ENCODE results near the gene RPS14.

The RPS14 gene

GRCh38 chr5:150399524-150400211 is 49.9 kb downstream of the RPS14 start:
- no peak for DNase-seq
- Mint-ChIP-seq H3K36me3 (peaks cover 57% of the 10 kb centered on the region), H3K9me3 (no peaks in the 10 kb centered on the region), H3K27ac (no peak overlapping the region), H3K4me3 (no peak overlapping the region), H3K27me3 (no peaks in the 10 kb centered on the region), H3K4me1 (no peaks in the 10 kb centered on the region)
- CTCF ChIA-PET, result interaction anchor here (1.1 to 5.7 kb wide), 4 partner anchors 12 to 88 kb away, joined by 3 to 31 read pairs (median 10); partner anchors contain the start of gene CD74

GRCh38 chr5:150398722-150399523 is 50.6 kb downstream of the RPS14 start:
- Mint-ChIP-seq H3K27ac (no peak overlapping the region), H3K27me3 (no peaks in the 10 kb centered on the region), H3K4me3 (no peak overlapping the region), H3K4me1 (no peaks in the 10 kb centered on the region), H3K9me3 (no peaks in the 10 kb centered on the region), H3K36me3 (peaks cover 56% of the 10 kb centered on the region)
- CTCF ChIA-PET, result interaction anchor here (1.0 to 5.7 kb wide), 8 partner anchors 8 to 88 kb away, joined by 3 to 31 read pairs (median 3); partner anchors contain the start of gene CD74
- DNase-seq, result peak; percentile 34

GRCh38 chr5:150397782-150398721 is 51.5 kb downstream of the RPS14 start:
- Mint-ChIP-seq H3K36me3 (peaks cover 55% of the 10 kb centered on the region), H3K4me3 (no peak overlapping the region), H3K9me3 (no peaks in the 10 kb centered on the region), H3K27me3 (no peaks in the 10 kb centered on the region), H3K27ac (peak overlapping the region; percentile 70), H3K4me1 (no peaks in the 10 kb centered on the region)
- CTCF ChIA-PET, result interaction anchor here (1.0 to 5.7 kb wide), 8 partner anchors 9 to 89 kb away, joined by 3 to 31 read pairs (median 3); partner anchors contain the start of gene CD74
- no peak for DNase-seq

GRCh38 chr5:150397146-150397781 is 52.3 kb downstream of the RPS14 start:
- H3K36me3 Mint-ChIP-seq, result peaks cover 50% of the 10 kb centered on the region
- CTCF ChIA-PET, result interaction anchor here (1.5 to 5.7 kb wide), 4 partner anchors 10 to 39 kb away, joined by 3 to 31 read pairs (median 11); partner anchors contain the start of gene CD74
- DNase-seq, result no peak
- H3K4me1 Mint-ChIP-seq, result no peaks in the 10 kb centered on the region
- H3K4me3 Mint-ChIP-seq, result no peak overlapping the region
- no peaks in the 10 kb centered on the region for H3K9me3 Mint-ChIP-seq
- H3K27me3 Mint-ChIP-seq, result no peaks in the 10 kb centered on the region
- H3K27ac Mint-ChIP-seq, result peak overlapping the region; percentile 5

- CTCF ChIA-PET, result interaction anchor here (1.0 to 5.7 kb wide), 3 partner anchors 15 to 40 kb away, joined by 4 to 31 read pairs (median 17); partner anchors contain the start of gene CD74
- H3K36me3 Mint-ChIP-seq, result peaks cover 48% of the 10 kb centered on the region
- no peaks in the 10 kb centered on the region for H3K27me3 Mint-ChIP-seq
- H3K9me3 Mint-ChIP-seq, result no peaks in the 10 kb centered on the region
- no peak overlapping the region for H3K27ac Mint-ChIP-seq
- H3K4me3 Mint-ChIP-seq, result no peak overlapping the region
- no peak for DNase-seq
- H3K4me1 Mint-ChIP-seq, result no peaks in the 10 kb centered on the region
Measured at GRCh38 chr5:150396267-150396666, 53.3 kb downstream of the RPS14 start.

GRCh38 chr5:150395688-150395975 is 53.9 kb downstream of the RPS14 start:
- Mint-ChIP-seq H3K27me3 (no peaks in the 10 kb centered on the region), H3K9me3 (no peaks in the 10 kb centered on the region), H3K36me3 (peaks cover 45% of the 10 kb centered on the region), H3K27ac (no peak overlapping the region), H3K4me1 (no peaks in the 10 kb centered on the region), H3K4me3 (no peak overlapping the region)
- DNase-seq, result no peak
- CTCF ChIA-PET, result interaction anchor here (1.0 kb wide), 1 partner anchor 40 kb away, joined by 4 read pairs; no protein-coding TSS in a partner anchor

- Mint-ChIP-seq H3K4me1 (no peaks in the 10 kb centered on the region), H3K27ac (no peak overlapping the region), H3K36me3 (peaks cover 40% of the 10 kb centered on the region), H3K4me3 (no peak overlapping the region), H3K9me3 (no peaks in the 10 kb centered on the region), H3K27me3 (no peaks in the 10 kb centered on the region)
- DNase-seq, result no peak
- CTCF ChIA-PET, result interaction anchor here (1.0 kb wide), 1 partner anchor 41 kb away, joined by 4 read pairs; no protein-coding TSS in a partner anchor
Measured at GRCh38 chr5:150394912-150395687, 54.4 kb downstream of the RPS14 start.

- Mint-ChIP-seq H3K27ac (no peak overlapping the region), H3K36me3 (peaks cover 39% of the 10 kb centered on the region), H3K9me3 (no peaks in the 10 kb centered on the region), H3K27me3 (no peaks in the 10 kb centered on the region), H3K4me1 (no peaks in the 10 kb centered on the region), H3K4me3 (no peak overlapping the region)
- DNase-seq, result no peak
- CTCF ChIA-PET, result no interaction called here
Measured at GRCh38 chr5:150394131-150394530, 55.4 kb downstream of the RPS14 start.

GRCh38 chr5:150393096-150393645 is 56.4 kb downstream of the RPS14 start:
- CTCF ChIA-PET, result interaction anchor here (0.6 kb wide), 1 partner anchor 584 kb away, joined by 4 read pairs; no protein-coding TSS in a partner anchor
- Mint-ChIP-seq H3K4me3 (no peak overlapping the region), H3K36me3 (peaks cover 33% of the 10 kb centered on the region), H3K9me3 (no peaks in the 10 kb centered on the region), H3K27ac (no peak overlapping the region), H3K4me1 (no peaks in the 10 kb centered on the region), H3K27me3 (no peaks in the 10 kb centered on the region)
- no peak for DNase-seq

- H3K4me1 Mint-ChIP-seq, result no peaks in the 10 kb centered on the region
- no peak overlapping the region for H3K4me3 Mint-ChIP-seq
- no peak for DNase-seq
- no peaks in the 10 kb centered on the region for H3K27me3 Mint-ChIP-seq
- no peaks in the 10 kb centered on the region for H3K9me3 Mint-ChIP-seq
- peaks cover 35% of the 10 kb centered on the region for H3K36me3 Mint-ChIP-seq
- CTCF ChIA-PET, result interaction anchor here (0.6 to 1.7 kb wide), 2 partner anchors 8 to 583 kb away, joined by 4 read pairs; no protein-coding TSS in a partner anchor
- H3K27ac Mint-ChIP-seq, result no peak overlapping the region
Measured at GRCh38 chr5:150392680-150393079, 56.9 kb downstream of the RPS14 start.
